HG02623 (cell line): ENCODE data around the gene TTI1.

Source experiments
- ATAC-seq: cut with Tn5 transposase; IDR thresholded peaks from one replicate; pipeline ENCODE4 v1.9.1; 2021; ENCODE audit warnings: moderate library complexity; ENCODE audit not compliant: unreplicated experiment

The TTI1 gene

DNA sequence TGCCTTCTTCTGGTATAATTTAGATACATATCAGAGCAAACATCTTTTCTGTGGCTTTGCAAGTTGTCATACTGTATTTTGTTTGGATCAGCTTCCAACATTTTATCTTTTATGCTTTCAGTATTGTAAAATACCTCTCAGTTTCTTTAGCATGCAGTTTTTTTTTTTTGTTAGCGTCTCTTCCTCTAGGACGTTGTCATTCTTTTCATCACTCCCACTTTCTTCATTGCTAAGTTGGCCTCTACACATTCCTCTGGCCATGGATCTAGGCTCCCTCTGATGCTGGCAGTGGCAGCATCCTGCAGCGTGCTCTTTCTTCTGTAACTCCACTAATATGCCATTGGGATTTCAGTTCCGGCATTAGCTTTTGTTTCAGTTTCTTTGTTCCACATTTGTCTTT lies 22.0 kb upstream of the TTI1 start:
- ATAC-seq: no peak

- ATAC-seq: no peak
Measured at GRCh38 chr20:38054647-38055046, 21.4 kb upstream of the TTI1 start.

DNA sequence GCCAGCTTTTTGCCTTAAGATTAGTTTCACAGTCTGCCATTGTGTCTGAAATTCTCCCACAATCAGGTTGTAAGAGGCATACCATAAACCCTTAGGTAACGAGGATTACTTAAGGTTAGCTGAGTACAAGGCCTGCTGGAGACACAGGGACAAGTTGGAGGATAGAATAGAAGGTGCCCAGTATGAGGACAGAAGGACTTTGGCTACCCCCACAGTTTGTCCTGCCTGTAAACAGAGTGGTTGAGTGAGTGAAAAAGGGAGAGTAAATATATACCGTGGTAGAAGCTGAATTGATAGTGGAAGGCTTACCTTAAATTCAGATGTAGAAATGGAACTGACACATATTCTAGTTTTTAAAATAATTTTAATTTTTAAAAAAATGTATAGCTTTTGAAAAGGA lies 19.6 kb upstream of the TTI1 start:
- no peak for ATAC-seq

- ATAC-seq: no peak
Measured at GRCh38 chr20:38050686-38051085, 17.4 kb upstream of the TTI1 start.

- ATAC-seq: no peak
Measured at GRCh38 chr20:38049800-38050199, 16.5 kb upstream of the TTI1 start.

GRCh38 chr20:38046572-38046971 lies 13.3 kb upstream of the TTI1 start:
- no peak for ATAC-seq

- ATAC-seq: no peak
Measured at GRCh38 chr20:38044685-38045084, 11.4 kb upstream of the TTI1 start.

DNA sequence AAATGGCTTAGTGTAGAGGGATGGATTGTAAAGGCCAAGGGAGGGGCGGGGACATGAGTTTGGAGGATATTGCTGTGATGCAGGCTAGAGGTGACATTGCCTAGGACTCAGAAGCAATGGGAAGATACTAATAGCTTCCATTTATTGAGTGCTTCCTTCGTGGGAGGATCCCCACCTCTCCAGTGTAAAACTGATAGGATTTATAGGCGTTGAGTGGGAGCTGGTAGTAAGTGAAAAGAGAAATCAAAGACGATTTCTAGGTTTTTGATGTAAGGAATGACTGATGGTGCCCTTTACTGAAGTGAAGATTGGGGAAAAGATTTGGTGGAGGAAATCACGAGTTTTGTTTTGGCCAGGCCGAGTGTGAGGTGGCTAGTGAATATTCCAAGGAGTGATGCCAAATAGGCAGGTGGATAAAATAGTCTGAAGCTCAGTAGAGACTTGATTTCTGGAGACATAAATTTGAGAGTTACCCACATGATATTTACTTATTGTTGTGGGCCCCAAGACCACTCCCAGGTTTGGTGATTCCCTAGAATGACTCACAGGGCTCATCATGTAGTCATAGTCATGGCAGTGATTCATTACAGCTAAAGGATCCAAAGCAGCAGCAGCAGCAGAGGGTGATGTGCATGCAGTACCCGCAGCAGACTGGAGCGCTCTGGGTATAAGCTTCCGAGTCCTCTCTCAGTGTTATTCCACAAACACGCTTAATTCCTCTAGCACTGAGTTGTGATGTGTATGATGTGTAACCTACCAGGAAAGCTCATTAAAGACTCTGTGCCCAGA lies 10.4 kb upstream of the TTI1 start:
- ATAC-seq: no peak

DNA sequence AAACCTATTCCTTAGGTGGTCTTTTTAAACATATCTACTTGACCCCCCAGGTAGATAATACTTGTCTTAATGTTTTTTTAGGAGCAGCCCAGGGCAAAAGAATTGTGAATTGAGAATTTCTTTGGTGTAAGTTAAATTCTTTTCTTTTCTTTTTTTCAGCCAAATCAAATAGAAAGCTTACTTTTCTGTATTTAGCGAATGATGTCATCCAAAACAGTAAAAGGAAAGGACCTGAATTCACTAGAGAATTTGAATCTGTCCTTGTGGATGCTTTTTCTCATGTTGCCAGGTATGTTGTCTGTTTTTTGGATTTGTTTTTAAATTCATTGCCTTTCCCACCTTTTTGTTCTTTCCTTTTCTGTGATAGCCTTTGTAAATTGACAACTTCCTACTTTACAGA lies 7.0 kb upstream of the TTI1 start:
- no peak for ATAC-seq

- ATAC-seq: no peak
Measured at GRCh38 chr20:38036366-38036765, 3.1 kb upstream of the TTI1 start.

DNA sequence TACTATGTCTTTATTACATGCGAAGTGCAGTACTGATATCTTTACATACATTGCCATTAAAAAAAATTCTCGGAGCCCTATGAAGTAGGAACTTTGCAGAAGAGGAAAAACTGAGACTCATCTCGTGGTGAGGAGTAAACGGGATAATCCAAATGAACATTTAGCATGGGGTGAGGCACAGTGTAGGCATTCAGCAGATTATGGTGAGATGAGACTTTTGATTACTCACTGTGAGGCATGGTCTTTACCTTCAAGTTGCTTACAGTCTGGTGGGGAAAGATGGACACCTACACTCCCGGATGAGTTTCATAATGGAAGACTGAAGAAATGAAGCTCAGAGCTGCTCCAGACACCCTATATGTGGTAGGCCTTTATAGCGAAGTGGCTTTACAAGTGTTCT lies 1.7 kb upstream of the TTI1 start:
- ATAC-seq: no peak

- no peak for ATAC-seq
Measured at GRCh38 chr20:38034108-38034649, 923 bp upstream of the TTI1 start.

DNA sequence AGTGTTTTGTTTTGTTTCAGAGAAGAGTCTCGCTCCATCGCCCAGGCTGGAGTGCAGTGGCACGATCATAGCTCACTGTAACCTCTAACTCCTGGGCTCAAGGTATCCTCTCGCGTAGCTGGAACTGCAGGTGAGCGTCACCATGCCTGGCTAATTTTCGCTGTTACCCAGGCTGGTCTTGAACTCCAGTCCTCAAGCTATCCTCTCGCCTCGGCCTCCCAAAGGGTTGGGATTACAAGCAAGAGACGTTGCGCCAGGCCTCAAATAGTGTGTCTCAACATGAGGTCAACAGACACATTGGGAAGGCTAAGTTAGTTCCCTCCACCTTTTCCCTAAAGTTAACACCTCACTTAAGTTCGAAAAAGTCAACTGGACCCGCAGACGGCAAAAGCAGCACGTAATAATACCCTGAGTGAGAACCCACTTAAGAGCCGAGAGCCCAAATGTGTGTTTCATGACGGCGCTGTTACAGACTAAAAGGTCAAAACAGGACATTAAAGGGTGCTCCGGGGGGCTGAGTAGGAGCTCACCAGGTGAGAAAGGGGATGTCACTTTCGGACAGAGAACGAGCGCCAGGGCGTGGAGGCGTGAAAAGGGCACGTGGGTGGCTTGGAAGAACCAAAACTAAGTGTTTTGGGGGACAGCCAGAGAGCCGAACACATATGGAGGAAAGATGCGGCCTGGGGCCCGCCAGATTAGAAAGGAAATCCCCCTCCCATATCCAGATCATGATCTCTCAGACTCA lies 499 bp downstream of the TTI1 start:
- ATAC-seq: peak; percentile 41

- ATAC-seq: no peak
Measured at GRCh38 chr20:38031957-38032356, 1.3 kb downstream of the TTI1 start.

DNA sequence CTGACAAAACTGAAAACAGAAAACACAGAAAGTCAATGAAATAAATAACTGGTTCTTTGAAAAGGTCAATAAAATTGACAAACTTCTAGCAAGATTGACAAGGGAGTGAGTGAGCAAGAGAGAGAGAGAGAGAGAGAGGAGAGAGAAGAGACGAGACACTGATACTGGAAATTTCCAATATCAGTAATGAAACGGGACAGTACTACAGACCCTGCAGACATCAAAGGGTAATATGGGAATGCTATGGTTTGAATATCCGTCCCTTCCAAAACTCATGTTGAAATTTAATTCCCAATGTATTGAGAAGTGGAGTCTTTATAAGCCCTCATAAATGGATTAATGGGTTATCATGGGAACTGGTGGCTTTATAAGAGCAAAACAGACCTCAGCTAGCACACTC lies 3.8 kb downstream of the TTI1 start:
- ATAC-seq: no peak

- no peak for ATAC-seq
Measured at GRCh38 chr20:38024496-38024895, 8.8 kb downstream of the TTI1 start.

GRCh38 chr20:38023181-38024001 lies 9.9 kb downstream of the TTI1 start:
- ATAC-seq: no peak

- ATAC-seq: no peak
Measured at GRCh38 chr20:38021087-38021772, 12.0 kb downstream of the TTI1 start.

DNA sequence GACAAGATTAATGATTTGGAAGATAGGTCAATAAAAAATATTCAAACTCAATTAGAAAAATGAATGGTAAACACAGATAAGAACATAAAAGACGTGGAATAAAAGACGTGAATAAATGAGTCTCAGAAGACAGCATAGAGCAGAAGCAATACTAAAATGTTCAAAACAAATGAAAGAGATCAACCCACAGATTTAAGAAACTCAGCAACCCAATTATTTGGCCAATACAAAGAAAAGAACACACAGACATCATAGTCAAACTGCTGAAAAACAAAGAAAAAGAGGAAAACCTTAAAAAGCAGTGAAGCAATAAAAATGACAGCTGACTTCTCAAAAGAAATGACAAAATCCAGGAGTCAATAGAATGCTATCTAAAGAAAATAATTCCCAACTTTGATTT lies 14.9 kb downstream of the TTI1 start:
- ATAC-seq: no peak

GRCh38 chr20:38017959-38018358 lies 15.3 kb downstream of the TTI1 start:
- no peak for ATAC-seq

GRCh38 chr20:38013887-38014286 lies 19.4 kb downstream of the TTI1 start:
- no peak for ATAC-seq
